ENCODE measurements around the gene SH3BGRL3.

- no peak for TF ChIP-seq POLR2AphosphoS5 (IDR thresholded peaks at IDR 0.05; ENCODE audit: low read depth, low read length)
- no peak for TF ChIP-seq POLR2A (IDR thresholded peaks at IDR 0.05; ENCODE audit: low read depth, low read length)
- TF ChIP-seq TAF1 (IDR thresholded peaks at IDR 0.05; ENCODE audit: low read depth, low read length): no peak
These were observed 5.0 kb upstream of the SH3BGRL3 start for GRCh38 chr1:26274801-26275425.
